GM18499 (cell line): Measurements from ENCODE around the gene UNC5A.

Experiments
- ATAC-seq: cut with Tn5 transposase; IDR thresholded peaks from one replicate; pipeline ENCODE4 v1.9.1; 2021; ENCODE audit warnings: moderate number of reproducible peaks; ENCODE audit not compliant: insufficient read depth, unreplicated experiment

Gene UNC5A

DNA sequence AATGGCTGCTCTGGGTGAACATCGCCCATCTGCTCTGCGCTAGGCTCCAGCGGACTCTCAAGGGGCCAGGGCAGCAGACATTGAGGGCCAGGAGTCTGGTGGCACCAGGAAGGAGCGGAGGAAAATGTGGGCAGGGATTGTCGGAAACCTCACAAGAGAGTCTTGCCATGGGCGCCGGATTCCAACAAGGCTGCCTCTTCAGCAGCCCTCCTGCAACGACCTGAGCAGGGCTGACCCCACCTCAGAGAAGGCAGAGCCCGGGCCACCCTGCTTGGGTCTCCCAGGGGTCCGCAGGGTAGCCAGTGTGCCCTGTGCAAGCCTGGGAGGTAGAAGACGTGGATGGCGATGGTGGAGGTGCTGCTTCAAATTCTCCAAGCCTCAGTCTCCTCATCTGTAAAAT lies 11.4 kb upstream of the UNC5A start:
- no peak for ATAC-seq

GRCh38 chr5:176799488-176799887 lies 10.9 kb upstream of the UNC5A start:
- ATAC-seq, result no peak

- ATAC-seq, result no peak
These were observed 10.3 kb upstream of the UNC5A start for GRCh38 chr5:176800024-176800423.

GRCh38 chr5:176802116-176802784 lies 8.1 kb upstream of the UNC5A start:
- no peak for ATAC-seq

DNA sequence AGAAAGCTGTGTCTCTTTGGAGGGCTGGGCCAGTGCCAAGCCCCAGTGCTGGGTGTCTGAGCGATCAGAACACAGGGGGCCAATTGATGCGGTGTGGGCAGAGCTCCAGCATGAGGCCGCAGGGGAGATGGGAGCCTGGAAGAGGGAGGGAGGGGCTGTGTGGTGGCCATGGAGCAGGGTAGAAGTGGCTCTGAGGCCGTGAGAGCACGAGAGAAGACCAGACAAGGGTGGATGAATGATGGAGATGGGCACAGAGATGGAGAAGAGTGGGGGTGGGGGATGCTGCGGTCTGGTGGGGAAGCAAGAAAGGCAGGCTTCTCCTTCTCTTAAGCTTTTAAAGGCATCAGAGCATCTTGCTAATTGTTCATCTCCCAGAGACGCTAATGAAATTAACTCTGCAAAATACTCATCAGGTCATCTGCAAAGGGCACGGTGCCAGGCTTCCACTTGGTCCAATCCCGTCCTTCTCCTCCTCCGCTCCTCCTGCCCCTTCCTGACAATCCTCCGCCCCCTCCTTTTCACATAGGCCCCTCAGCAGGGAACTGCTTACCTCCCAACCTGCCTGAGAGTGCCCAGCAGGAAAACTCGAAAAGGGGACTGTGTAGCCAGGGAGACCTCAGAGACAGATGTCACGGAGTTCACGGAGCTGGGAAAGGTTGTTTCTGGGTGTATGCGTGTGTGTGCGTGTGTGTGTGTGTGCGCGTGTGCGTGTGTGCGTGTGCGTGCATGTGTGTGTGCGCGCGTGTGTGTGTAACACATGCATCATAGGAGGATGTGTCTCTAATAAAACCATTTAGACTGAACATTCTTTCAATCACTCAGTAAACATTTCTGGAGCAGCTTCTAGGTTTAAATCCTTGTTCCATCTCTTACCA lies 7.1 kb upstream of the UNC5A start:
- ATAC-seq, result no peak

DNA sequence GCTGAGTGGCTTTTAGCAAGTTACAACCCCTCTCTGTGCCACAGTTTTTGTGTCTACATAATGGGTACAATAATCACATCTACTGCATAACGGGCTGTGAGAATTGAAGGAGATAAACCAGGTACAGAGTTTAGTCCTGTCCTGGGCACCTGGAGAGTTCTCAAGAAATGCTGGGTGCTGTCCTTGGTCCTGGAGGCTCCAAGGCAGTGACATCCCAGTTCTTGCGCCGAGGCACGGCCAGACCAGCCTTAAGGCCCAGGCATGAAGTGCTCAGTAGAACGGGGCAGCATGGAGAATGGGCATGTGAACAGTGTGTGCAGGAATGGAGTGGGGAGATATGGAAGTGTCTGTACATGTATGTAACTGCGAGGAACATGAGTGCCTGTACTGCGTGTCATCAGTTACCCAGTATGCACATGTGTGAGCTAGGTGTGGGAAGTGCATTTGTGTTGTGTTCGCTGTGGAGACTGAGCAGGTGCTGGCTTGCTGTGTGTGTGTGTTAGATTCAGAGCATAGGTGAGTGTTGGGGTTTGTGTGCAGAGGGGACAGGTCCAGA lies 6.3 kb upstream of the UNC5A start:
- no peak for ATAC-seq

DNA sequence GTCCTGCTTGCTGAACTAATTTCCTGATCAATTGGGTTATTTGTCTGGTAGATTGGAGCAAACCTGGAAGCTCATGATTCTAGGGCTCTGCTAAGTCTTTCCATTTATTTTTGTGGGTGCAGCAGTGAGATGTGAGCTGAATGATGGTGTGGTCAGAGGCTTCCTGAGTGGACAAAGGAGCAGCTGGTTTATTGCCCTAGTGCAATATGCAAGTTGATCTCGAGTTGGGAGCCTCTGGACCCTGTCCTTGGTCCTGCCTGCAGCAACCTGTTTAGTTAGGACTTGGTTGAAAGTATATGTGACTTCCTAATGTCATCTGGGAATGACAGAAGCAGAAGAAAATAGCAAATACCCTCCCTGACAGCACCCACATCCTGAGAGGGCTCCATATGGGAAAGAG lies 4.2 kb upstream of the UNC5A start:
- no peak for ATAC-seq

- ATAC-seq, result no peak
These were observed 747 bp upstream of the UNC5A start for GRCh38 chr5:176809544-176810080.

GRCh38 chr5:176810687-176811501 lies 535 bp downstream of the UNC5A start:
- ATAC-seq, result no peak

DNA sequence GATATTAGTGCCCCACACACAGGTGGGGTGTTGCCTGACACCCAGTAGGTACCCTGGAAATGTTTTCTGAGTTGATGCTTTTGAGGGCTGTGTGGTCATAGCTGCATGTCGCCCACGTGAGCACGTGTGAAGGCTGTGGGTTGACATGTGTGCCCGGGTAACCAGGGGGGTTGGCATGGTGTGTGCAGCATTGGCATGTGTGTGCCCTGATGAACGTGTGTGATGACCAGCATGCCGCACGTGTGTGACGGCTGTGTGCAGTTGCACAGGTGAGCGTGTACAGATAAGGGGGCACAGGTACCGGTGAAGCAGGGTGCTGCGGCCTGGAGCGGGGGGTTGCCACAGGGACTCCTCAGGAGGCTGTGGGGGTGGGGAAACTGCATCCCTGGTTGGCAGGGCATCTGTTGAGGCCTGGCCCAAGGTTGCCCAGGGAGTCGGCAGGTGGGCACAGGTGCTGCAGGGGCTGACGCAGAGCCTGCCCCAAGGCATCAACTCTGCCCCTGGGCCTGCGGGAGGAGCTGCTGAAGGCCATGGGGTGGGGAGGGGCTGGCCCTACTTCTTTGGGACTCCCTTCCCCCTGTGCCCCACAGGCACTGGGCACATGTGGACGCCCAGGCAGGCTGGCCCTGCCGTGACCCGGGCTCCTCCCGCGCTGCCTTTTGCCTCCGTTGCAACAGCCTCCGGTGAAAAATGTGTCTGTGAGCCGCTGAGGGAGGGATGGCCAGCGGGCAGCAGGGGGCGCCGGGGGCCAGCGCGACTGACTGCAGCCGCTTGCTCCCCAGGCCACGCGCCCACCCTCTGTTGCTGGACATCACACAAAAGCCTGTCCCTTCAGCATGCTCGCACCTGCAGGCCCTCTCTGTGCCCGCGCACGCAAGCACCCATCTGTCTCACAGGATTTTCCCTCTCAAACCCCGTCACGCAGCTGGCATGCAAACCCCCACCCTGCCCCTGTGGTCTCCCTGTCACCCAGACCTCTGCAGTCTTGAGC lies 2.2 kb downstream of the UNC5A start:
- no peak for ATAC-seq

DNA sequence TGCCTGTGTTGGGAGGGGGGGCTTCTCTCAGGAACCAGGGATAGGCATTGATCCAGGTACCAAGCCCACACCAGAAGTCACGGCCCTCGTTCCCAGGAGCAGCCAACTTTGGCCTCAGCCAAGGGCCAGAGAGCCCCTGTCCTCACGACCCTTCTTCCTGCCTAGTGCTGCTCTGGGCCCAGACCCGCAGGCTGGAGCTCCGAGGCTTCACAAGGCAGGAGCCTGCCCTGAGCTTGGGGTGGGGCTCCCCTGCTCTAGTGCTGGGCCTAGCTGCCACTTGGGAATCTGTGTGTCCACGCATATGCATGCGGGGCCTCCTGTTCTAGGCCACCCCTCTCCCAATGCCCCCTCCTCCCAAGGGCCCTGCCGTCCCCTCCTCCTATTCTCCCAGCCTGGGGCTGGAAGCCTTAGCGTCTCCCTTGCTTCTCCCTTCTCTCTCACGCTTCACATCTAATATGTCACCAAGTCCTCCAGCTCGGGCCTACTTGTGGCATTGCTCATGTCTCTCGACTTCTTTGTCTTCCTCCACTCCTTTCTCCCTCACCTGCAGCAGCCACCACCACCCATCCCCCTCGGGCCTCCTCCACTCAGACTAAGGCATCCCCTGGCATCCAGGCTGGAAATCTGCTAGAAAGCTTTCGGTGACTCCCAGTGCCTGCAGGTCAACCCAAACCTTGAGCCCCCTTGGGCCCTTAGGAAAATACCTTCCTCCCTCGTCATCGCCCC lies 3.4 kb downstream of the UNC5A start:
- ATAC-seq, result no peak

- no peak for ATAC-seq
These were observed 3.9 kb downstream of the UNC5A start for GRCh38 chr5:176814313-176814685.

- no peak for ATAC-seq
These were observed 4.6 kb downstream of the UNC5A start for GRCh38 chr5:176814836-176815438.

DNA sequence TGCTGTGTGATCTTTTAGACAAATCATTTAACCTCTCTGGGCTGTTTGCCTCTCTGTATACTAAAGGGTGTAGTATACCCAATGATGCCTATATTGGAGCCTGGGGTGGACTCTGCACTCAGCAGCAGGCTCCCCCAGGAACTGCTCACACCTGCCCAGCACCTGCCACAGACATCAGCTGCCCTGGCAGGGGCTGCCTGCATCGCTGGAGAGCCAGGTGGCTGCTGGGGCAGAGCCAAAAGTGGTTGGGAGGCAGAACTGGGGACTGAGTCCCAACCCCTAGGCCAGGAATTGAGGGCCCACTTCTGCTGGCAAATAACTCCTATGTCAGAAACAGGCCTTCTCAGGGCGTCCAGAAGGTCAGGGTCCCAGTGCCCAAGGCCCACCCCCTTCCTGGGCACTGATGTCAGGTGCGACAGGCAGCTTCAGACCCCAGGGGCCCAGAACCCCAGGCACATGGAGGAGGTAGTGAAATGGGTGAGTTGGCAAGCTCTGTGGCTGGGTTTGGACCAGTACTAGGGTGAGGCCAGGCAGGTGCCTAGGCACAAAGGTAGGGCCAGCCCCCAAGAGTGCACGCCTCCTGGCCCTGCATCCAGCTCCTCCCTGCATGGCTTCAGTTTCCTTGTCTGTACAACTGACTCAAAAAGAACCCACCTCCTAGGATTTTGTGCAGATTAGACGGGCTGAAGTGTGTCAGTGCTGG lies 5.8 kb downstream of the UNC5A start:
- no peak for ATAC-seq

- ATAC-seq, result no peak
These were observed 6.5 kb downstream of the UNC5A start for GRCh38 chr5:176816791-176817347.

- ATAC-seq, result no peak
These were observed 7.0 kb downstream of the UNC5A start for GRCh38 chr5:176817369-176817840.

DNA sequence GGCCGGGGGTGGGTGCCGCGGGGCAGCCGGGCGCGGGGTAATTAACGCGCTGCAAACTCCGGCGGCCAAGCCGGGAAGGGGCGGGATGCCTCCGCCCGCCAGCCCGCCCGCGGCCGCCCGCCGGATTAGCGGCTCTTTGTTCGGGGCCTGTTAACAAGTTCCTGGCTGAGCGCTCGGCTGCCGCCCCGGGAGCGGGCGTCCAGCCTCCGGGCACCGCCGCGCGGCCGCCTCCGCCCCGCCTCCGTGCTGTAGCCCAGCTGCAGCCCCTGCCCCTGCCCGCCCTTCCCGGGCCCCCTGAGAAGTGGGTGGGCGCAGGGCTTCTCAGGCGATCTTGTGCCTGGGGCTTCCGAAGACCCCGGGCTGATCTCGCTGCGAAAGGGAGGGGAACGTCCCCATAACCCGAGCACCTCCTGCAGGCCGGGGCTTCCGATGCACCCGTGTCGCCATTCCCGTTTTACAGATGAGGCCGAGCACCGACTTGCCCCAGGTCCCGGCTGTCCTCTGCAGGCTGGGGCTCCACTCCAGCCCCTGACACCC lies 7.5 kb downstream of the UNC5A start:
- no peak for ATAC-seq
